Sigmoid colon (tissue), 7 donors: ENCODE data around the gene GARRE1. TPM values are rescaled to one million over a fixed set of nuclear protein-coding genes. Genes with fewer than 3 reads are reported as not detected.

ENCODE experiments used
- DNase-seq: peaks from one replicate; pipeline ENCODE4 v3.0.0-alpha.2; 2019
- H3K27ac ChIP-seq, 4 donors: fragments of 200-600 bp; sonication (generic); one replicate each; pipeline ENCODE4 v1.5.1; 2016 to 2019; ENCODE audit warnings: mild to moderate bottlenecking in 1 of 4
- H3K27me3 ChIP-seq, 3 donors: fragments of 200-600 bp; sonication (generic); one replicate each; pipeline ENCODE4 v1.5.1; 2019; ENCODE audit warnings: mild to moderate bottlenecking in 1 of 3
- H3K36me3 ChIP-seq, 4 donors: fragments of 200-600 bp; sonication (generic); one replicate each; pipeline ENCODE4 v1.5.1; 2016 to 2019
- H3K4me1 ChIP-seq, 4 donors: fragments of 200-600 bp; sonication (generic); one replicate each; pipeline ENCODE4 v1.5.1; 2017 to 2019
- H3K4me3 ChIP-seq, 4 donors: fragments of 200-600 bp; sonication (generic); one replicate each; pipeline ENCODE4 v1.5.1; 2017 to 2019; ENCODE audit warnings: mild to moderate bottlenecking in 2 of 4, moderate library complexity in 1 of 4
- H3K9me3 ChIP-seq, 4 donors: fragments of 200-600 bp in 3 of 4; sonication (generic) in 3 of 4; one replicate each; pipeline versions ENCODE4 v1.5.1 to v1.6.1; 2013 to 2019
- CTCF ChIP-seq, 4 experiments: fragments of 450-650 bp in 3 of 4; fragments of 200-600 bp in 1 of 4; IDR thresholded peaks; one replicate each; pipeline ENCODE4 v1.5.1; 2016 to 2019; ENCODE audit warnings: antibody characterized with exemption in 4 of 4, mild to moderate bottlenecking in 3 of 4, moderate library complexity in 2 of 4
- EP300 ChIP-seq, 4 donors: sonication (generic); formaldehyde crosslinking; IDR thresholded peaks; one replicate each; pipeline ENCODE4 v1.6.1; 2017; ENCODE audit warnings: antibody characterized with exemption in 4 of 4
- POLR2A ChIP-seq, 2 donors: fragments of 450-650 bp; IDR thresholded peaks; one replicate each; pipeline ENCODE4 v1.6.1; 2016; ENCODE audit warnings: antibody characterized with exemption in 2 of 2, mild to moderate bottlenecking in 2 of 2, moderate library complexity in 2 of 2
- POLR2AphosphoS5 ChIP-seq, 4 donors: sonication (generic); formaldehyde crosslinking; IDR thresholded peaks; one replicate each; pipeline ENCODE4 v1.6.1; 2017; ENCODE audit warnings: antibody characterized with exemption in 4 of 4
- WGBS, 2 donors: extraction: QIAGEN DNeasy Blood & Tissue Kit; methylation state at CpG; one replicate each; pipeline ENCODE4 v1.1.7; 2013; 5-methylcytosine and 5-hydroxymethylcytosine counted together
- intact Hi-C: fragments of 100-400 bp; cut with DNase I; formaldehyde crosslinking; loops from one replicate; pipeline ENCODE4 v1.15.1; 2023
- polyA plus RNA-seq, 3 donors: library from polyadenylated mRNA; stranded (reverse); fragments of 200-250 nt; gene quantifications; one replicate each; pipeline ENCODE4 v1.2.3, GENCODE V29; 2013
- total RNA-seq, 4 donors: library from RNA; depleted of rRNA; stranded (reverse); fragments of >200 nt; gene quantifications; one replicate each; pipeline ENCODE4 v1.1.0, GENCODE V29; 2016
- donor health status: healthy with polysubstance abuse.
- donor health status: Bipolar disorder and iron deficiency.
- donor health status: healthy.

The GARRE1 gene
- total and polyA plus RNA-seq, 7 donors, result 3.5 to 20.2 (median 11.1) TPM

GRCh38 chr19:34299576-34299975, 45.2 kb downstream of the GARRE1 start:
- Histone ChIP-seq H3K36me3 (peaks cover 0 to 28% (median 8%) of the 10 kb centered on the region in 4 donors), H3K4me1 (no peaks in the 10 kb centered on the region), H3K27ac (no peak overlapping the region), H3K4me3 (no peak overlapping the region), H3K27me3 (no peaks in the 10 kb centered on the region), H3K9me3 (no peaks in the 10 kb centered on the region)
- TF ChIP-seq EP300 (IDR thresholded peaks at IDR 0.05) (no peak), POLR2AphosphoS5 (IDR thresholded peaks at IDR 0.05) (no peak), CTCF (IDR thresholded peaks at IDR 0.05) (no peak), POLR2A (IDR thresholded peaks at IDR 0.05) (no peak)
- DNase-seq, result no peak
- 22 to 70% methylated on average over 5 of the region's 5 CpGs for WGBS, 2 donors
- intact Hi-C loops, result no loop called here

GRCh38 chr19:34300380-34300779, 46.0 kb downstream of the GARRE1 start:
- Histone ChIP-seq H3K27me3 (no peaks in the 10 kb centered on the region), H3K4me3 (no peak overlapping the region), H3K9me3 (no peaks in the 10 kb centered on the region), H3K27ac (no peak overlapping the region), H3K36me3 (peaks cover 0 to 34% (median 13%) of the 10 kb centered on the region in 4 donors), H3K4me1 (no peaks in the 10 kb centered on the region)
- 22 to 81% methylated on average over 13 of the region's 13 CpGs for WGBS, 2 donors
- DNase-seq, result no peak
- intact Hi-C loops, result no loop called here
- TF ChIP-seq POLR2A (IDR thresholded peaks at IDR 0.05), result no peak
- TF ChIP-seq CTCF (IDR thresholded peaks at IDR 0.05), result no peak
- TF ChIP-seq POLR2AphosphoS5 (IDR thresholded peaks at IDR 0.05), result no peak

- intact Hi-C loops, result no loop called here
- H3K9me3 ChIP-seq, result no peaks in the 10 kb centered on the region
- WGBS, 2 donors, result 16 to 71% methylated on average over 3 of the region's 3 CpGs
- no peaks in the 10 kb centered on the region for H3K27me3 ChIP-seq
- no peak for TF ChIP-seq POLR2AphosphoS5 (IDR thresholded peaks at IDR 0.05)
- no peak for TF ChIP-seq POLR2A (IDR thresholded peaks at IDR 0.05)
- no peak for TF ChIP-seq CTCF (IDR thresholded peaks at IDR 0.05)
- TF ChIP-seq EP300 (IDR thresholded peaks at IDR 0.05), result no peak
- DNase-seq, result no peak
- peaks cover 0 to 36% (median 13%) of the 10 kb centered on the region in 4 donors for H3K36me3 ChIP-seq
- H3K4me3 ChIP-seq, result no peak overlapping the region
- no peak overlapping the region for H3K27ac ChIP-seq
- H3K4me1 ChIP-seq, result no peaks in the 10 kb centered on the region
These were observed 46.6 kb downstream of the GARRE1 start for GRCh38 chr19:34300962-34301361.

Other genes with a start within 250 kb of the GARRE1 start
- gene LSM14A, start 82.0 kb upstream of the GARRE1 start, total RNA-seq, result 100 to 1,000 TPM; 104 to 149 (median 123) TPM
- 10 to 100 TPM; 66.6 to 94.2 (median 79.3) TPM for gene LSM14A, start 82.0 kb upstream of the GARRE1 start, polyA plus RNA-seq
- 100 to 1,000 TPM; 117 to 209 (median 157) TPM for gene GPI, start 110.6 kb downstream of the GARRE1 start, total RNA-seq
- 100 to 1,000 TPM in 1 of 3 donors, 10 to 100 TPM in 2; 73.9 to 203 (median 89.7) TPM for gene GPI, start 110.6 kb downstream of the GARRE1 start, polyA plus RNA-seq
- 10 to 100 TPM in 3 of 4 donors, 1 to 10 TPM in 1; 8.0 to 14.8 (median 13.9) TPM for gene PDCD2L, start 149.8 kb downstream of the GARRE1 start, total RNA-seq
- 10 to 100 TPM in 1 of 3 donors, 1 to 10 TPM in 2; 6.0 to 12.1 (median 7.2) TPM for gene PDCD2L, start 149.8 kb downstream of the GARRE1 start, polyA plus RNA-seq
- gene UBA2, start 173.8 kb downstream of the GARRE1 start, total RNA-seq, result 10 to 100 TPM; 55.7 to 99.4 (median 71.8) TPM
- 10 to 100 TPM; 31.8 to 58.5 (median 34.9) TPM for gene UBA2, start 173.8 kb downstream of the GARRE1 start, polyA plus RNA-seq
- gene WTIP, start 227.2 kb downstream of the GARRE1 start, total RNA-seq, result 10 to 100 TPM in 3 of 4 donors, 1 to 10 TPM in 1; 3.3 to 20.5 (median 16.9) TPM
- gene WTIP, start 227.2 kb downstream of the GARRE1 start, polyA plus RNA-seq, result 1 to 10 TPM; 2.2 to 3.0 (median 3.0) TPM